Smooth muscle cell (in vitro differentiated cells): ENCODE data around the gene GTF3C1. TPM values are rescaled to one million over a fixed set of nuclear protein-coding genes. Genes with fewer than 3 reads are reported as not detected.

Experiments
- DNase-seq: peaks from one replicate; lab custom pipeline; 2025; ENCODE audit not compliant: unreplicated experiment; lab: John Stamatoyannopoulos, UW
- H2AFZ ChIP-seq: fragments of 200-600 bp; sonication (generic); 2 replicates; pipeline ENCODE4 v1.6.0; 2016; ENCODE audit warnings: antibody characterized with exemption, low read depth, mild to moderate bottlenecking
- H3F3A ChIP-seq: fragments of 200-600 bp; sonication (generic); 2 replicates; pipeline ENCODE4 v1.6.0; 2017; ENCODE audit warnings: antibody characterized with exemption, low read depth
- H3K27ac ChIP-seq: fragments of 200-600 bp; sonication (generic); 2 replicates; pipeline ENCODE4 v1.5.1; 2016; ENCODE audit warnings: low read depth, mild to moderate bottlenecking
- H3K27me3 ChIP-seq: fragments of 200-600 bp; sonication (generic); 2 replicates; pipeline ENCODE4 v1.6.1; 2016; ENCODE audit warnings: low read depth, mild to moderate bottlenecking
- H3K36me3 ChIP-seq: fragments of 200-600 bp; sonication (generic); 2 replicates; pipeline ENCODE4 v1.5.1; 2016; ENCODE audit warnings: low read depth
- H3K4me1 ChIP-seq: fragments of 200-600 bp; sonication (generic); 2 replicates; pipeline ENCODE4 v1.5.1; 2016; ENCODE audit warnings: low read depth
- H3K4me2 ChIP-seq: fragments of 200-600 bp; sonication (generic); 2 replicates; pipeline ENCODE4 v1.6.0; 2016; ENCODE audit warnings: mild to moderate bottlenecking
- H3K4me3 ChIP-seq: fragments of 200-600 bp; sonication (generic); 2 replicates; pipeline ENCODE4 v1.5.1; 2016; ENCODE audit warnings: mild to moderate bottlenecking
- H3K79me2 ChIP-seq: fragments of 200-600 bp; sonication (generic); 2 replicates; pipeline ENCODE4 v1.6.0; 2016; ENCODE audit warnings: low read depth, mild to moderate bottlenecking
- H3K9ac ChIP-seq: fragments of 200-600 bp; sonication (generic); 2 replicates; pipeline ENCODE4 v1.6.0; 2016; ENCODE audit warnings: low read depth
- H3K9me3 ChIP-seq: fragments of 200-600 bp; sonication (generic); replicated peaks from 2 replicates; pipeline ENCODE4 v1.5.1; 2016; ENCODE audit warnings: low read depth
- H4K20me1 ChIP-seq: fragments of 200-600 bp; sonication (generic); 2 replicates; pipeline ENCODE4 v1.6.0; 2016; ENCODE audit warnings: low read depth
- WGBS: methylation state at CpG from one replicate; pipeline ENCODE4 v1.1.7; 2016; ENCODE audit warnings: low lambda C conversion rate; 5-methylcytosine and 5-hydroxymethylcytosine counted together
- polyA plus RNA-seq: library from polyadenylated mRNA; unstranded; fragments of >200 nt; fragmentation: Nextera tagmentation; extraction: Ambion mirVana; gene quantifications from 2 replicates; pipeline ENCODE4 v1.2.1, GENCODE V29; 2016
- total RNA-seq: library from RNA; depleted of rRNA; stranded (reverse); fragments of >200 nt; gene quantifications from 2 replicates; pipeline ENCODE4 v1.2.3, GENCODE V29; 2014
- TF ChIP-seq, protein P1 (sequence below): fragments of 200-600 bp; sonication (generic); IDR thresholded peaks from 2 replicates; pipeline ENCODE4 v1.5.1; 2017; ENCODE audit warnings: borderline replicate concordance, mild to moderate bottlenecking, antibody characterized with exemption; ENCODE audit not compliant: insufficient read depth, poor library complexity, severe bottlenecking

GTF3C1 gene
- total and polyA plus RNA-seq, 2 experiments from 2014 or later = 47.6 to 78.5 TPM

DNA sequence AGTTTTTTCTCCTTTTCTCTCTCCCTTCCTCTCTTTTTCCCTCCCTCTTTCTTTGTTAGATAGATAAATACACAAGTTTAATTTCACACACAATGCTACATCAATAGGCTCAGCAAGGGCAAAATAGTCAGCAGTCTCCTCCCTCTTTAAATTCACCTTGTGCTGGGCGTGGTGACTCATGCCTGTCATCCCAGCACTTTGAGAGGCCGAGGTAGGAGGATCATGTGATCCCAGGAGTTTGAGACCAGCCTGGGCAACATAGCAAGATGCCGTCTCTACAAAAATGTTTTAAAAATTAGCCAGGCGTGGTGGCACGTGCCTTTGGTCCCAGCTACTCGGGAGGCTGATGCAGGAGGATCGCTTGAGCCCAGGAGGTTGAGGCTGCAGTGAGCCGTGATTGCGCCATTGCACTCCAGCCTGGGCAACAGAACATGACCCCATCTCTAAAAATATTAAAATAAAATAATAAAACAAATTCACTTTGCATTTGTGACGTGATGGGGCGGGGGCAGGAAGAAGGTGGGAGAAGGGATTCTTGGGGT, 120.3 kb downstream of the GTF3C1 start:
- H2AFZ ChIP-seq = no peak overlapping the region
- H3K79me2 ChIP-seq = no peaks in the 10 kb centered on the region
- TF ChIP-seq, protein P1, sequence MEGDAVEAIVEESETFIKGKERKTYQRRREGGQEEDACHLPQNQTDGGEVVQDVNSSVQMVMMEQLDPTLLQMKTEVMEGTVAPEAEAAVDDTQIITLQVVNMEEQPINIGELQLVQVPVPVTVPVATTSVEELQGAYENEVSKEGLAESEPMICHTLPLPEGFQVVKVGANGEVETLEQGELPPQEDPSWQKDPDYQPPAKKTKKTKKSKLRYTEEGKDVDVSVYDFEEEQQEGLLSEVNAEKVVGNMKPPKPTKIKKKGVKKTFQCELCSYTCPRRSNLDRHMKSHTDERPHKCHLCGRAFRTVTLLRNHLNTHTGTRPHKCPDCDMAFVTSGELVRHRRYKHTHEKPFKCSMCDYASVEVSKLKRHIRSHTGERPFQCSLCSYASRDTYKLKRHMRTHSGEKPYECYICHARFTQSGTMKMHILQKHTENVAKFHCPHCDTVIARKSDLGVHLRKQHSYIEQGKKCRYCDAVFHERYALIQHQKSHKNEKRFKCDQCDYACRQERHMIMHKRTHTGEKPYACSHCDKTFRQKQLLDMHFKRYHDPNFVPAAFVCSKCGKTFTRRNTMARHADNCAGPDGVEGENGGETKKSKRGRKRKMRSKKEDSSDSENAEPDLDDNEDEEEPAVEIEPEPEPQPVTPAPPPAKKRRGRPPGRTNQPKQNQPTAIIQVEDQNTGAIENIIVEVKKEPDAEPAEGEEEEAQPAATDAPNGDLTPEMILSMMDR = no peak
- 91% methylated on average over 11 of the region's 11 CpGs for WGBS
- no peaks in the 10 kb centered on the region for H3K36me3 ChIP-seq
- no peaks in the 10 kb centered on the region for H3K4me1 ChIP-seq
- no peak overlapping the region for H3K27ac ChIP-seq
- H3K9ac ChIP-seq = no peak overlapping the region
- no peaks in the 10 kb centered on the region for H3K27me3 ChIP-seq
- DNase-seq = no peak
- no peaks in the 10 kb centered on the region for H3F3A ChIP-seq
- H4K20me1 ChIP-seq = no peaks in the 10 kb centered on the region
- H3K4me2 ChIP-seq = no peak overlapping the region
- H3K4me3 ChIP-seq = no peak overlapping the region
- no peaks in the 10 kb centered on the region for H3K9me3 ChIP-seq

DNA sequence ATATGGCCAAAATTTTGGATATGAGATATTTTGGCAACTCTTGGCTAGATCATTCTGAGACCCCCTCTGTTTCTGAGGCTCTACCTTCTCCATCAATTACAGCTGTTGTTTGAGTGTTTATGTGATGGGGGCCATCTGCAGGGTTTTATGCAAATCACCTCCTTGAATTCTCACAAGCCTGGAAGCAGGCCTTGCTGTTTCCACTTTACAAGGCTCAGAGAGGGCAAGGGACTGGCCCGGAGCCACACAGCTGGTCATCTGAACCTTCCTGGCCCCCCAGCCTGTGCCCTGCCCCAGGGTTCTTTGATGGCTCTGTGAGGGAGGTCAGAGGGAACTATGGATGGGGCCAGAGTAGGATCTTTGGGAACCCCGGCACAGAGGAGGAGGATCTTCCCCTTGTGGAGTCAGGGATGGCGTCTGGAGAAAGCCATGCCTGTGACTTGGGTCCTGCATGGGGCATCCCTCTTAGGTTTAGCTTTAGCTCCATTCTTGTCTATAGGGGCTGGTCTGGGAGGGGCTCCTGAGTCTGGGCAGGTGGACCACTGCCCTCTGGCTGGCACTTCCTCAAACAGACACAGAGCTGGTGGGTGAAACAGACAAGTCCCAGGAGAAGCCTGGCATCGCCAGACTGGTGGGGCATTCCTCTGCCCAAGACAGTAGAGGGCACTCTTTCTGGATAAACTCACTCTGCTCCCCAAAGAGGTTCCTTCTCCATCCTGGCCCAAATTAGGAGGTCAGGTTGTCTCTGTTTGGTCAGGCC, 121.5 kb downstream of the GTF3C1 start:
- WGBS = 95% methylated on average over 4 of the region's 4 CpGs
- H3F3A ChIP-seq = no peaks in the 10 kb centered on the region
- TF ChIP-seq, protein P1 = no peak
- no peak overlapping the region for H3K9ac ChIP-seq
- no peaks in the 10 kb centered on the region for H3K36me3 ChIP-seq
- H3K4me2 ChIP-seq = no peak overlapping the region
- no peak overlapping the region for H3K4me3 ChIP-seq
- no peaks in the 10 kb centered on the region for H3K27me3 ChIP-seq
- no peaks in the 10 kb centered on the region for H3K79me2 ChIP-seq
- no peak overlapping the region for H2AFZ ChIP-seq
- H3K9me3 ChIP-seq = no peaks in the 10 kb centered on the region
- no peak for DNase-seq
- no peaks in the 10 kb centered on the region for H3K4me1 ChIP-seq
- H4K20me1 ChIP-seq = no peaks in the 10 kb centered on the region
- H3K27ac ChIP-seq = no peak overlapping the region

DNA sequence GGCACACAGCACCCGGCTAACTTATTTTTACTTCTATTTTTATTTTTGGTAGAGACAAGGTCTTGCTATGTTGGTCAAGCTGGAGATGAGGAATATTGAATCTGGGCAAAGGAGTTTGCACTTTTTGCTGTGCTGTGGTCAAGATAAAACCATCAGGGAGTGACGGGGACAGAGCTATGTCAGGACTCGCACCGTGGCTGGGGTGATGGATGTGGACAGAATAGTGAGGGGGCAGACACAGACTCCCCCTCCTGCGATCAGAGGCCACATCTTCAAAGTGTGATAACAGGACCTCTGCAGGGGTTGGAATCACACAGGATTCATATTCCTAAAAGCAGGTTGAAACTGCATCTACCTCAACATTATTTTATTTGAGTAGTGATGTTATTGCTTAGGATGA, 122.2 kb downstream of the GTF3C1 start:
- Histone ChIP-seq H2AFZ (no peak overlapping the region), H3K4me1 (no peaks in the 10 kb centered on the region), H3F3A (no peaks in the 10 kb centered on the region), H3K27ac (no peak overlapping the region), H3K9ac (no peak overlapping the region), H3K79me2 (no peaks in the 10 kb centered on the region), H3K27me3 (no peaks in the 10 kb centered on the region), H3K4me3 (no peak overlapping the region), H3K9me3 (no peaks in the 10 kb centered on the region), H3K36me3 (no peaks in the 10 kb centered on the region), H4K20me1 (no peaks in the 10 kb centered on the region), H3K4me2 (no peak overlapping the region)
- DNase-seq = no peak
- WGBS = 79% methylated on average over 5 of the region's 5 CpGs
- TF ChIP-seq, protein P1 = no peak
